GM10847 (cell line): ENCODE data around the gene CEMIP2.

Source experiments
- POLR2A ChIP-seq: IDR thresholded peaks from 2 replicates; pipeline ENCODE4 v1.6.1; 2011; ENCODE audit not compliant: insufficient read length; ENCODE audit errors: extremely low read depth

CEMIP2 gene

GRCh38 chr9:71678999-71679398, 89.3 kb downstream of the CEMIP2 start:
- TF ChIP-seq POLR2A = no peak

GRCh38 chr9:71677209-71677608, 91.1 kb downstream of the CEMIP2 start:
- no peak for TF ChIP-seq POLR2A

- TF ChIP-seq POLR2A = no peak
Measured at GRCh38 chr9:71676460-71676859, 91.9 kb downstream of the CEMIP2 start.

- TF ChIP-seq POLR2A = no peak
Measured at GRCh38 chr9:71675857-71676165, 92.5 kb downstream of the CEMIP2 start.

GRCh38 chr9:71675105-71675856, 93.0 kb downstream of the CEMIP2 start:
- TF ChIP-seq POLR2A = no peak

- TF ChIP-seq POLR2A = no peak
Measured at GRCh38 chr9:71672573-71672972, 95.7 kb downstream of the CEMIP2 start.

- TF ChIP-seq POLR2A = no peak
Measured at GRCh38 chr9:71671289-71671688, 97.0 kb downstream of the CEMIP2 start.

GRCh38 chr9:71670121-71670520, 98.2 kb downstream of the CEMIP2 start:
- no peak for TF ChIP-seq POLR2A

- no peak for TF ChIP-seq POLR2A
Measured at GRCh38 chr9:71669284-71669995, 98.9 kb downstream of the CEMIP2 start.

GRCh38 chr9:71668717-71669116, 99.6 kb downstream of the CEMIP2 start:
- TF ChIP-seq POLR2A = no peak

- TF ChIP-seq POLR2A = no peak
Measured at GRCh38 chr9:71665247-71665646, 103.1 kb downstream of the CEMIP2 start.

GRCh38 chr9:71664566-71664965, 103.7 kb downstream of the CEMIP2 start:
- TF ChIP-seq POLR2A = no peak

- no peak for TF ChIP-seq POLR2A
Measured at GRCh38 chr9:71663931-71664459, 104.3 kb downstream of the CEMIP2 start.

GRCh38 chr9:71663216-71663615, 105.1 kb downstream of the CEMIP2 start:
- TF ChIP-seq POLR2A = no peak

GRCh38 chr9:71662082-71662481, 106.2 kb downstream of the CEMIP2 start:
- TF ChIP-seq POLR2A = no peak

GRCh38 chr9:71656496-71656895, 111.8 kb downstream of the CEMIP2 start:
- no peak for TF ChIP-seq POLR2A

GRCh38 chr9:71655778-71656177, 112.5 kb downstream of the CEMIP2 start:
- TF ChIP-seq POLR2A = no peak

GRCh38 chr9:71655141-71655540, 113.2 kb downstream of the CEMIP2 start:
- TF ChIP-seq POLR2A = no peak
